NCI-H1092 (cell line): Measurements from ENCODE around the gene BANP.
"Not testable (repeated sequence)": the region's sequence is repeated elsewhere in the genome, so short reads cannot be mapped to it uniquely, and the experiment has no call there.

Source experiments
- DNase-seq: peaks from one replicate; lab custom pipeline; 2025; lab: John Stamatoyannopoulos, UW

Gene BANP

GRCh38 chr16:88088611-88089010, 137.4 kb downstream of the BANP start:
- DNase-seq: not testable (repeated sequence)

- DNase-seq: not testable (repeated sequence)
Measured at GRCh38 chr16:88089071-88089470, 137.8 kb downstream of the BANP start.

GRCh38 chr16:88089632-88090376, 138.6 kb downstream of the BANP start:
- DNase-seq: not testable (repeated sequence)

GRCh38 chr16:88090377-88091175, 139.3 kb downstream of the BANP start:
- DNase-seq: not testable (repeated sequence)

- not testable (repeated sequence) for DNase-seq
Measured at GRCh38 chr16:88091221-88091971, 140.2 kb downstream of the BANP start.

- not testable (repeated sequence) for DNase-seq
Measured at GRCh38 chr16:88091972-88092302, 140.7 kb downstream of the BANP start.

GRCh38 chr16:88092791-88093555, 141.7 kb downstream of the BANP start:
- DNase-seq: not testable (repeated sequence)

GRCh38 chr16:88093556-88094252, 142.5 kb downstream of the BANP start:
- not testable (repeated sequence) for DNase-seq

- not testable (repeated sequence) for DNase-seq
Measured at GRCh38 chr16:88094253-88094575, 143.0 kb downstream of the BANP start.

- not testable (repeated sequence) for DNase-seq
Measured at GRCh38 chr16:88094900-88095299, 143.7 kb downstream of the BANP start.

- not testable (repeated sequence) for DNase-seq
Measured at GRCh38 chr16:88096659-88097058, 145.4 kb downstream of the BANP start.

GRCh38 chr16:88098731-88099562, 147.7 kb downstream of the BANP start:
- not testable (repeated sequence) for DNase-seq

- DNase-seq: no peak
Measured at GRCh38 chr16:88099563-88099890, 148.3 kb downstream of the BANP start.

- DNase-seq: not testable (repeated sequence)
Measured at GRCh38 chr16:88099956-88100355, 148.7 kb downstream of the BANP start.

GRCh38 chr16:88100801-88101622, 149.8 kb downstream of the BANP start:
- DNase-seq: not testable (repeated sequence)

- DNase-seq: not testable (repeated sequence)
Measured at GRCh38 chr16:88101623-88102105, 150.4 kb downstream of the BANP start.

GRCh38 chr16:88102597-88102996, 151.4 kb downstream of the BANP start:
- DNase-seq: no peak

- DNase-seq: no peak
Measured at GRCh38 chr16:88103011-88103410, 151.8 kb downstream of the BANP start.

GRCh38 chr16:88103581-88104188, 152.5 kb downstream of the BANP start:
- no peak for DNase-seq
